Astrocyte (in vitro differentiated cells and primary cell): ENCODE measurements around the gene KCNG1. TPM values are rescaled to one million over a fixed set of nuclear protein-coding genes. Genes with fewer than 3 reads are reported as not detected.
A peak's percentile ranks its signal among the peaks of the same experiment; 100 is the strongest.

Experiments used
- DNase-seq: peaks from one replicate; pipeline ENCODE4 v3.0.0-alpha.2; 2010; ENCODE audit warnings: low read depth
- FAIRE-seq: peaks from 2 replicates; lab custom pipeline; 2011; peaks lifted over from hg19 to GRCh38; lab: Jason Lieb, UNC
- H2AFZ ChIP-seq: 2 replicates; pipeline ENCODE4 v1.6.0; 2012; ENCODE audit warnings: low read depth, low read length, inconsistent platforms
- H3K27ac ChIP-seq: 2 replicates; pipeline ENCODE4 v1.5.1; 2011; ENCODE audit warnings: low read depth, low read length, inconsistent platforms
- H3K27me3 ChIP-seq: 2 replicates; pipeline ENCODE4 v1.6.0; 2011; ENCODE audit warnings: low read length, inconsistent platforms; ENCODE audit not compliant: insufficient read depth
- H3K36me3 ChIP-seq: 2 replicates; pipeline ENCODE4 v1.5.1; 2011; ENCODE audit warnings: low read length, inconsistent platforms; ENCODE audit not compliant: insufficient read depth
- H3K4me1 ChIP-seq: 2 replicates; pipeline ENCODE4 v1.5.1; 2011; ENCODE audit warnings: low read length, inconsistent platforms; ENCODE audit not compliant: insufficient read depth
- H3K4me2 ChIP-seq: 2 replicates; pipeline ENCODE4 v1.6.0; 2012; ENCODE audit warnings: low read length, inconsistent platforms
- H3K4me3 ChIP-seq: 2 replicates; pipeline ENCODE4 v1.5.1; 2011; ENCODE audit warnings: low read depth, mild to moderate bottlenecking, low read length, inconsistent platforms; ENCODE audit not compliant: insufficient read depth
- H3K79me2 ChIP-seq: 2 replicates; pipeline ENCODE4 v1.6.0; 2012; ENCODE audit warnings: mild to moderate bottlenecking, low read length, inconsistent platforms; ENCODE audit not compliant: insufficient read depth
- H3K9ac ChIP-seq: 2 replicates; pipeline ENCODE4 v1.6.0; 2012; ENCODE audit warnings: mild to moderate bottlenecking, low read length, inconsistent platforms
- H3K9me3 ChIP-seq: 2 replicates; pipeline ENCODE4 v1.5.1; 2012; ENCODE audit warnings: low read depth, mild to moderate bottlenecking, low read length, inconsistent platforms; ENCODE audit not compliant: insufficient read depth
- H4K20me1 ChIP-seq: 2 replicates; pipeline ENCODE4 v1.6.0; 2012; ENCODE audit warnings: low read length, inconsistent platforms; ENCODE audit not compliant: insufficient read depth
- H3K27ac Mint-ChIP-seq: one replicate; pipeline ENCODE4 v1.8.0; 2021; ENCODE audit warnings: mild to moderate bottlenecking, mixed read lengths; ENCODE audit not compliant: unreplicated experiment
- H3K27me3 Mint-ChIP-seq: one replicate; pipeline ENCODE4 v1.8.0; 2021; ENCODE audit warnings: low read depth, mixed read lengths; ENCODE audit not compliant: unreplicated experiment
- H3K36me3 Mint-ChIP-seq: one replicate; pipeline ENCODE4 v1.8.0; 2021; ENCODE audit warnings: low read depth, mixed read lengths; ENCODE audit not compliant: unreplicated experiment
- H3K4me1 Mint-ChIP-seq: one replicate; pipeline ENCODE4 v1.8.0; 2021; ENCODE audit warnings: low read depth, mixed read lengths; ENCODE audit not compliant: unreplicated experiment
- H3K4me3 Mint-ChIP-seq: one replicate; pipeline ENCODE4 v1.8.0; 2021; ENCODE audit warnings: mild to moderate bottlenecking, moderate library complexity, mixed read lengths; ENCODE audit not compliant: unreplicated experiment
- H3K9me3 Mint-ChIP-seq: one replicate; pipeline ENCODE4 v1.8.0; 2021; ENCODE audit warnings: mild to moderate bottlenecking, mixed read lengths; ENCODE audit not compliant: unreplicated experiment
- EZH2 ChIP-seq: IDR thresholded peaks from 2 replicates; pipeline ENCODE4 v1.6.1; 2012; ENCODE audit warnings: mild to moderate bottlenecking, low read length, inconsistent platforms; ENCODE audit not compliant: insufficient read depth
- total RNA-seq: library from RNA; stranded (reverse); gene quantifications from 2 replicates; pipeline ENCODE4 v1.2.1, GENCODE V29; 2021
- TF ChIP-seq, protein P1 (sequence below): IDR thresholded peaks from 2 replicates; pipeline ENCODE4 v1.5.1; 2011; ENCODE audit warnings: low read depth, mild to moderate bottlenecking, inconsistent platforms, low read length, moderate library complexity; ENCODE audit not compliant: insufficient read depth

KCNG1 gene
- total RNA-seq, 1 donor from 2014 or later: 45.9 TPM

DNA sequence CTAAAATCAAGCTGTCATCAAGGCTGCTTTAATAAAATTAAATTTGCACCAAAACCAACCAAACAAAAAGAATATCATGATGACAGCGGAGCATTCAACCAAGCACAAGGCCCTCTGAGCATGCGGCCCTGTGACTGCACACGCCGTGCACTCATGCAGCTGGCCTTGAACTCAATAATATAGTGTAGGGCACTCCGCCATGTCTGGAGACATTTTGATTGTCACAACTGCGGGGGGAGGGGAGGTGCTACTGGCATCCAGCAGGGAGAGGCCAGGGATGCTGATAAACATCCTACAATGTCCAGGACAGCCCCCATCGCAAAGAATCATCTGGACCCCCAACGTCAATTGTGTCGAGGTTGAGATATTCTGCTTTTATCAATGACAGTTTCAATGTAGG, 54.6 kb downstream of the KCNG1 start:
- no peaks in the 10 kb centered on the region for H3K36me3 ChIP-seq
- no peak for DNase-seq
- peaks cover 5% of the 10 kb centered on the region for H3K27me3 ChIP-seq
- no peak for FAIRE-seq
- H3K9ac ChIP-seq: no peak overlapping the region
- H3K27ac ChIP-seq: no peak overlapping the region
- no peaks in the 10 kb centered on the region for H3K9me3 ChIP-seq
- no peak overlapping the region for H3K27ac Mint-ChIP-seq
- TF ChIP-seq EZH2: no peak
- TF ChIP-seq, protein P1, sequence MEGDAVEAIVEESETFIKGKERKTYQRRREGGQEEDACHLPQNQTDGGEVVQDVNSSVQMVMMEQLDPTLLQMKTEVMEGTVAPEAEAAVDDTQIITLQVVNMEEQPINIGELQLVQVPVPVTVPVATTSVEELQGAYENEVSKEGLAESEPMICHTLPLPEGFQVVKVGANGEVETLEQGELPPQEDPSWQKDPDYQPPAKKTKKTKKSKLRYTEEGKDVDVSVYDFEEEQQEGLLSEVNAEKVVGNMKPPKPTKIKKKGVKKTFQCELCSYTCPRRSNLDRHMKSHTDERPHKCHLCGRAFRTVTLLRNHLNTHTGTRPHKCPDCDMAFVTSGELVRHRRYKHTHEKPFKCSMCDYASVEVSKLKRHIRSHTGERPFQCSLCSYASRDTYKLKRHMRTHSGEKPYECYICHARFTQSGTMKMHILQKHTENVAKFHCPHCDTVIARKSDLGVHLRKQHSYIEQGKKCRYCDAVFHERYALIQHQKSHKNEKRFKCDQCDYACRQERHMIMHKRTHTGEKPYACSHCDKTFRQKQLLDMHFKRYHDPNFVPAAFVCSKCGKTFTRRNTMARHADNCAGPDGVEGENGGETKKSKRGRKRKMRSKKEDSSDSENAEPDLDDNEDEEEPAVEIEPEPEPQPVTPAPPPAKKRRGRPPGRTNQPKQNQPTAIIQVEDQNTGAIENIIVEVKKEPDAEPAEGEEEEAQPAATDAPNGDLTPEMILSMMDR: no peak
- no peaks in the 10 kb centered on the region for H3K79me2 ChIP-seq
- H3K4me3 ChIP-seq: no peak overlapping the region
- H3K4me3 Mint-ChIP-seq: no peak overlapping the region
- no peaks in the 10 kb centered on the region for H3K4me1 Mint-ChIP-seq
- H4K20me1 ChIP-seq: no peaks in the 10 kb centered on the region
- peaks cover 10% of the 10 kb centered on the region for H3K27me3 Mint-ChIP-seq
- H3K4me2 ChIP-seq: no peak overlapping the region
- H2AFZ ChIP-seq: no peak overlapping the region
- no peaks in the 10 kb centered on the region for H3K36me3 Mint-ChIP-seq
- H3K4me1 ChIP-seq: no peaks in the 10 kb centered on the region
- H3K9me3 Mint-ChIP-seq: peaks cover 8% of the 10 kb centered on the region

DNA sequence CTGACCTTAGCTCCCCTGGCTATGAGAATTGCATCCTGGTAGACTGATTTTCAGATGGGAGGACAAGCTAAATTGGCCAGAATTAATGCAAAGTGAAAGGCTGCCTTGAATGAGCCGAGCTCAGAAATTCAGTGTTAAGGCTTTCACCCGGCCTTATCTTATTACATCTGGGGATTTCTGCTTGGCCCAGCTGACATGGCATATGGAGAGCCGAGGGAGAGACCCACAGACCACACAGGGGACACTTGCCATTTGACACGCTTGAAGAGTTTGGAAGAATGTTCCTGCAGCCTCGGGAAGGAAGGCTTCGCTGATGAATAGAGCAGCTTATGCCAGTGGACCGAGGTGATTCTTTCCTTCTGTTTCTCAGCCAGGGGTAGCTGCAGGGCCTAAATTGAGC, 55.3 kb downstream of the KCNG1 start:
- H3K27ac Mint-ChIP-seq: no peak overlapping the region

GRCh38 chr20:50959543-50960126, 63.3 kb downstream of the KCNG1 start:
- H3K79me2 ChIP-seq: peaks cover 76% of the 10 kb centered on the region
- Mint-ChIP-seq H3K4me3 (peak overlapping the region; percentile 94), H3K36me3 (peaks cover 4% of the 10 kb centered on the region), H3K4me1 (peaks cover 26% of the 10 kb centered on the region), H3K27ac (peak overlapping the region; percentile 99), H3K27me3 (no peaks in the 10 kb centered on the region), H3K9me3 (peaks cover 1% of the 10 kb centered on the region)
- no peaks in the 10 kb centered on the region for H3K9me3 ChIP-seq
- H3K36me3 ChIP-seq: peaks cover 4% of the 10 kb centered on the region
- no peak for TF ChIP-seq EZH2
- TF ChIP-seq, protein P1: no peak
- H3K27ac ChIP-seq: peak overlapping the region; percentile 99
- peak overlapping the region; percentile 98 for H3K9ac ChIP-seq
- H2AFZ ChIP-seq: no peak overlapping the region
- H3K4me1 ChIP-seq: peaks cover 22% of the 10 kb centered on the region
- DNase-seq (no peak), FAIRE-seq (no peak)
- H3K27me3 ChIP-seq: no peaks in the 10 kb centered on the region
- H3K4me3 ChIP-seq: peak overlapping the region; percentile 89
- H3K4me2 ChIP-seq: peak overlapping the region; percentile 93
- peaks cover 39% of the 10 kb centered on the region for H4K20me1 ChIP-seq

More for the DNA sequence above, 55.3 kb downstream of the KCNG1 start:
- Mint-ChIP-seq H3K27me3 (peaks cover 10% of the 10 kb centered on the region), H3K9me3 (peaks cover 5% of the 10 kb centered on the region), H3K36me3 (no peaks in the 10 kb centered on the region), H3K4me1 (no peaks in the 10 kb centered on the region), H3K4me3 (no peak overlapping the region)
- Histone ChIP-seq H4K20me1 (no peaks in the 10 kb centered on the region), H3K9ac (no peak overlapping the region), H3K36me3 (no peaks in the 10 kb centered on the region), H3K27me3 (peaks cover 5% of the 10 kb centered on the region), H3K79me2 (no peaks in the 10 kb centered on the region), H3K27ac (no peak overlapping the region), H3K9me3 (no peaks in the 10 kb centered on the region), H2AFZ (peak overlapping the region; percentile 23), H3K4me1 (no peaks in the 10 kb centered on the region), H3K4me3 (no peak overlapping the region), H3K4me2 (peak overlapping the region; percentile 49)
- TF ChIP-seq, protein P1: no peak
- no peak for TF ChIP-seq EZH2
- DNase-seq: peak; percentile 28
- no peak for FAIRE-seq
